H1 (cell line): ENCODE data around the gene SAFB2. TPM values are rescaled to one million over a fixed set of nuclear protein-coding genes. Genes with fewer than 3 reads are reported as not detected.

ENCODE experiments used
- polyA plus RNA-seq, 7 experiments: library from polyadenylated mRNA; depleted of rRNA in 3 of 7; stranded (reverse) in 5 of 7; unstranded in 2 of 7; fragments of >200 nt in 5 of 7; fragments of 200-250 nt in 2 of 7; gene quantifications; 1 replicate in 5 of 7; 2 replicates in 1 of 7; 4 replicates in 1 of 7; pipeline versions ENCODE4 v1.2.1 to v1.2.3, GENCODE V29; 2011 to 2013; ENCODE audit warnings: missing spikeins in 2 of 7, mixed read lengths in 2 of 7
- total RNA-seq: library from RNA; stranded (reverse); fragmentation: NEBNext Ultra II Directional; extraction: Animal tissue kit (Norgen Biotek cat#: 25700); gene quantifications from 2 replicates; pipeline ENCODE4 v1.2.1, GENCODE V29; 2021
- TF ChIP-seq, protein P1 (sequence below): IDR thresholded peaks from 2 replicates; pipeline ENCODE4 v1.6.1; 2012; ENCODE audit warnings: inconsistent platforms

SAFB2 gene
- total and polyA plus RNA-seq, 2 of the 8 experiments (the other 6 are each of a cell fraction or from before 2014, with no cell fraction given) = 14.8 to 63.8 TPM

DNA sequence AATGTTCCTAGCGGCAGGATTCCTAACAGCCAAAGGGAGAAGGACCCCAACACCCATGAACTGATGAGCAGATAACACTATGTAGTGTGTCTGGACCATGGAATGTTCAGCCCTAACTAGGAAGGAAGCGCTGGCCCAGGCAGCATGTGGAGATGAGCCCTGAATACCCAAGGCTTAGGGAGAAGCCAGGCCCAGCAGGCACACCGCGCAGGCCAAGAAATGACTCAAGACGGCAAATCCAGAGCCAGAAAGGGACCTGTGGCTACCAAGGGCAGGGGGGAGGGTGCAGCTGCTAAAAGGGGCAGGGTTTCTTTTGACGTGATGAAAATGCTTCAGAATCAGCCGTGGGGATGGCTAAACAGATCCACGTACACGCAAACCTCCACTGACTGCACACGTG lies 34.1 kb downstream of the SAFB2 start (continued):
- TF ChIP-seq, protein P1, sequence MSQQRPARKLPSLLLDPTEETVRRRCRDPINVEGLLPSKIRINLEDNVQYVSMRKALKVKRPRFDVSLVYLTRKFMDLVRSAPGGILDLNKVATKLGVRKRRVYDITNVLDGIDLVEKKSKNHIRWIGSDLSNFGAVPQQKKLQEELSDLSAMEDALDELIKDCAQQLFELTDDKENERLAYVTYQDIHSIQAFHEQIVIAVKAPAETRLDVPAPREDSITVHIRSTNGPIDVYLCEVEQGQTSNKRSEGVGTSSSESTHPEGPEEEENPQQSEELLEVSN = no peak
